Measurements from ENCODE around the gene CAPN2. TPM values are rescaled to one million over a fixed set of nuclear protein-coding genes. Genes with fewer than 3 reads are reported as not detected.

CAPN2 gene
- polyA plus RNA-seq, 3 donors: 127 to 186 (median 182) TPM

- H3K4me1 ChIP-seq (ENCODE audit: control insufficient read depth in 1 of 2, insufficient read depth in 2 of 2, low read length in 2 of 2): no peaks in the 10 kb centered on the region
- H4K20me1 ChIP-seq (ENCODE audit: insufficient read depth, low read length): peaks cover 24% of the 10 kb centered on the region
- no peaks in the 10 kb centered on the region for H3K9me3 ChIP-seq (replicated peaks in 1 of 2; ENCODE audit: control insufficient read depth in 1 of 2, insufficient read depth in 1 of 2, low read length in 2 of 2)
- H3K36me3 Mint-ChIP-seq: peaks cover 64 to 84% of the 10 kb centered on the region in 2 donors
- H3K27ac Mint-ChIP-seq: no peak overlapping the region
- no peak for DNase-seq
- no peaks in the 10 kb centered on the region for H3K9me3 Mint-ChIP-seq
- peaks cover 78 to 97% of the 10 kb centered on the region in 2 donors for H3K36me3 ChIP-seq (replicated peaks in 1 of 2; ENCODE audit: control insufficient read depth in 1 of 2, insufficient read depth in 2 of 2, low read length in 2 of 2)
- H2AFZ ChIP-seq (ENCODE audit: insufficient read depth, low read depth, low read length, poor library complexity, severe bottlenecking): no peak overlapping the region
- TF ChIP-seq CTCF (IDR thresholded peaks at IDR 0.05): no peak
- no peaks in the 10 kb centered on the region for H3K79me2 ChIP-seq (ENCODE audit: insufficient read depth, low read length)
- H3K4me2 ChIP-seq (replicated peaks; ENCODE audit: extremely low read depth, low read length, poor library complexity, severe bottlenecking): no peak overlapping the region
- H3K4me3 ChIP-seq (replicated peaks in 1 of 3; ENCODE audit: low read depth in 2 of 3, low read length in 3 of 3): no peak overlapping the region
- H3K27me3 Mint-ChIP-seq (ENCODE audit: low read depth in 3 of 3): no peaks in the 10 kb centered on the region
- no peak overlapping the region for H3K4me3 Mint-ChIP-seq
- intact Hi-C loops (cut with micrococcal nuclease): loop anchor here in 1 of 2 donors (10.0 kb wide), 1 partner anchor 50 kb away; the partner anchor contains the start of gene TP53BP2
- H3K9ac ChIP-seq (ENCODE audit: insufficient read depth, low read length, poor library complexity, severe bottlenecking): no peak overlapping the region
- no peak overlapping the region for H3K27ac ChIP-seq (ENCODE audit: low read depth in 1 of 2, low read length in 2 of 2)
- no peaks in the 10 kb centered on the region for H3K27me3 ChIP-seq (ENCODE audit: control insufficient read depth in 2 of 2, insufficient read depth in 2 of 2, low read length in 2 of 2)
- no CpG with 5 or more reads among the region's 9 CpGs for WGBS (ENCODE audit: insufficient coverage)
- H3K4me1 Mint-ChIP-seq: peaks cover 3% of the 10 kb centered on the region
Observed at GRCh38 chr1:223794136-223794880, 82.0 kb downstream of the CAPN2 start.

- no peak overlapping the region for H3K9ac ChIP-seq (ENCODE audit: insufficient read depth, low read length, poor library complexity, severe bottlenecking)
- intact Hi-C loops (cut with micrococcal nuclease): loop anchor here in 1 of 2 donors (10.0 kb wide), 1 partner anchor 49 kb away; the partner anchor contains the start of gene TP53BP2
- H3K36me3 ChIP-seq (replicated peaks in 1 of 2; ENCODE audit: control insufficient read depth in 1 of 2, insufficient read depth in 2 of 2, low read length in 2 of 2): peaks cover 88 to 100% of the 10 kb centered on the region in 2 donors
Observed at GRCh38 chr1:223796210-223796609, 83.9 kb downstream of the CAPN2 start.

More at GRCh38 chr1:223796210-223796609, 83.9 kb downstream of the CAPN2 start:
- Mint-ChIP-seq H3K27ac (no peak overlapping the region), H3K4me1 (peaks cover 4% of the 10 kb centered on the region), H3K4me3 (no peak overlapping the region), H3K9me3 (no peaks in the 10 kb centered on the region), H3K27me3 (ENCODE audit: low read depth in 3 of 3) (no peaks in the 10 kb centered on the region), H3K36me3 (peaks cover 76 to 87% of the 10 kb centered on the region in 2 donors)
- Histone ChIP-seq H3K9me3 (replicated peaks in 1 of 2; ENCODE audit: control insufficient read depth in 1 of 2, insufficient read depth in 1 of 2, low read length in 2 of 2) (no peaks in the 10 kb centered on the region), H3K4me1 (ENCODE audit: control insufficient read depth in 1 of 2, insufficient read depth in 2 of 2, low read length in 2 of 2) (no peaks in the 10 kb centered on the region), H4K20me1 (ENCODE audit: insufficient read depth, low read length) (peaks cover 24% of the 10 kb centered on the region), H3K4me3 (replicated peaks in 1 of 3; ENCODE audit: low read depth in 2 of 3, low read length in 3 of 3) (no peak overlapping the region), H3K27me3 (ENCODE audit: control insufficient read depth in 2 of 2, insufficient read depth in 2 of 2, low read length in 2 of 2) (no peaks in the 10 kb centered on the region), H3K27ac (ENCODE audit: low read depth in 1 of 2, low read length in 2 of 2) (no peak overlapping the region), H3K79me2 (ENCODE audit: insufficient read depth, low read length) (no peaks in the 10 kb centered on the region), H2AFZ (ENCODE audit: insufficient read depth, low read depth, low read length, poor library complexity, severe bottlenecking) (no peak overlapping the region), H3K4me2 (replicated peaks; ENCODE audit: extremely low read depth, low read length, poor library complexity, severe bottlenecking) (no peak overlapping the region)
- no peak for TF ChIP-seq CTCF (IDR thresholded peaks at IDR 0.05)
- 98% methylated on average over 7 of the region's 7 CpGs for WGBS (ENCODE audit: insufficient coverage)
- DNase-seq: no peak

Data from CD14-positive monocyte (primary cell).